HG03064 (cell line): ENCODE results near the gene ZC3H11A.

Experiments
- ATAC-seq: cut with Tn5 transposase; IDR thresholded peaks from one replicate; pipeline ENCODE4 v1.9.1; 2021; ENCODE audit warnings: low read depth; ENCODE audit not compliant: unreplicated experiment

ZC3H11A gene

DNA sequence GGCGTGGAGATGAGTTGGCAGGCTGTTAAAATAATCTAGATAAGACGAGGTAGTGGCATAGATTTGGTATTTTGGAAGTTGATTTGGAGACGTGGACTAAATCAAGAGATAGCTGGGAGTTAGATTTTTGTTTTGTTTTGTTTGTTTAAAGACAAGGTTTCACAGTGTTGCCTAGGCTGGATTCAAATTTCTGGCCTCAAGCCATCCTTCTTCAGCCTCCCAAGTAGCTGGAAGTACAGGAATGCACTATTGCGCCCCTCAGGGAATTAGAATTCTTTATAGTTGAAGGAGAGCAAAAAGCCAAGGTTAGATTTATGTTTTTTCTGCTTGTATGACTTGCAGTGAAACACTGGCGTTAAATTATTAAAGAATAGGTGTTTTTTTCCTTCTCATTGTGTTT lies 43.7 kb downstream of the ZC3H11A start:
- no peak for ATAC-seq

GRCh38 chr1:203840208-203840808 lies 44.9 kb downstream of the ZC3H11A start:
- ATAC-seq, result no peak

DNA sequence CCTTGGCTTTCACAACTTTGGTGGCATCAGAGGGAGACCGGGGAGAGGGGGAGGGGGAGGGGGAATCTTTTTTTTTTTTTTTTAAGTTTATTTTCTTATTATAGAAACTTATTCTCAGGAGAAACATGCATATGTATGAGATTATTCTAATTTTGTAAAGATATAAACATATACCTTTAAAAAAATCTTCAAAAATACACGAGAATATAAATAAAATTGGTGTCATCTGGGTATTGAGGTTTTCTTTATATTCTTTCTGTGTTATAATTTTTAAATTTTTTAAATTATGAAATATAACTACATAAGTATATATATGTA lies 47.1 kb downstream of the ZC3H11A start:
- ATAC-seq, result no peak

DNA sequence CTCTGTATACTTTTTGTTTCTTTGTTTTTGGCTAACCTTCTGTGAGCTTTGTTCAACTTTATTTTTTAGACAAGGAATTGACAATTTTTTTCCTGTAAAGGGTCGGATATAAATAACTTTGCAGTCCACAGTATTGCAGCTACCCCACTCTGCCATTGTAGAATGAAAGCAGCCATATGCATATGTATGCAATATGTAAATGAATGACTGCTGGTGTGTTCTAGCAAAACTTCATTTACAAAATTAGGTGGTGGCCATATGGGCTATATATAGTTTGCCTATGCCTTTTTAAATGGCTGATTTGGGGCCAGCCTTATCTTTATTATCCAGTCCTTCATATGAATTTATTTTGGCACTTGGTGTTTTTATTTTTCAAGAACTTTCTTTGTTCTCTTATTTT lies 48.0 kb downstream of the ZC3H11A start:
- no peak for ATAC-seq
